GM12875 (cell line): ENCODE measurements around the gene ENOX1.

Source experiments
- H3K4me3 ChIP-seq: one replicate; pipeline ENCODE4 v1.5.1; 2011; ENCODE audit warnings: low read depth, low read length, control low read depth
- TF ChIP-seq, protein P1 (sequence below): IDR thresholded peaks from 2 replicates; pipeline ENCODE4 v1.5.1; 2011; ENCODE audit warnings: low read depth, mild to moderate bottlenecking, control low read depth, inconsistent platforms, low read length, moderate library complexity, borderline replicate concordance; ENCODE audit not compliant: insufficient read depth

Gene ENOX1

DNA sequence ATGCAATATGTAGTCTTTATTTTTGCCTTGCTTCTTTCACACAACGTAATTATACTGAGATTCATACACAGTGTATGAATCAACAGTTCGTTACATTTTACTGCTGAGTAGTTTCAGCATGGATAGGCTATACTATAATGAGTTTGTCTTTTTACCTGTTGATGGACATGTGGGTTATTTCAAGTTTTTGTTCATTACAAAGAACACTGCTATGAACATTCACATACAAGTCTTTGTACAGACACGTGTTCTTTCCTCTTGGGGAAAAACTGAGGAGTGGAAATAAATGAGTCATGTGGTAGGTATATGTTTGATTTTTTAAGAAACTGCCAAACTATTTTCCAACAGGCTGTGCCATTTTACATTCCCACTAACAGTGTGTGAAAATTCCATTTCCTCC lies 35.1 kb downstream of the ENOX1 start:
- TF ChIP-seq, protein P1, sequence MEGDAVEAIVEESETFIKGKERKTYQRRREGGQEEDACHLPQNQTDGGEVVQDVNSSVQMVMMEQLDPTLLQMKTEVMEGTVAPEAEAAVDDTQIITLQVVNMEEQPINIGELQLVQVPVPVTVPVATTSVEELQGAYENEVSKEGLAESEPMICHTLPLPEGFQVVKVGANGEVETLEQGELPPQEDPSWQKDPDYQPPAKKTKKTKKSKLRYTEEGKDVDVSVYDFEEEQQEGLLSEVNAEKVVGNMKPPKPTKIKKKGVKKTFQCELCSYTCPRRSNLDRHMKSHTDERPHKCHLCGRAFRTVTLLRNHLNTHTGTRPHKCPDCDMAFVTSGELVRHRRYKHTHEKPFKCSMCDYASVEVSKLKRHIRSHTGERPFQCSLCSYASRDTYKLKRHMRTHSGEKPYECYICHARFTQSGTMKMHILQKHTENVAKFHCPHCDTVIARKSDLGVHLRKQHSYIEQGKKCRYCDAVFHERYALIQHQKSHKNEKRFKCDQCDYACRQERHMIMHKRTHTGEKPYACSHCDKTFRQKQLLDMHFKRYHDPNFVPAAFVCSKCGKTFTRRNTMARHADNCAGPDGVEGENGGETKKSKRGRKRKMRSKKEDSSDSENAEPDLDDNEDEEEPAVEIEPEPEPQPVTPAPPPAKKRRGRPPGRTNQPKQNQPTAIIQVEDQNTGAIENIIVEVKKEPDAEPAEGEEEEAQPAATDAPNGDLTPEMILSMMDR, result no peak
- H3K4me3 ChIP-seq, result no peak overlapping the region

DNA sequence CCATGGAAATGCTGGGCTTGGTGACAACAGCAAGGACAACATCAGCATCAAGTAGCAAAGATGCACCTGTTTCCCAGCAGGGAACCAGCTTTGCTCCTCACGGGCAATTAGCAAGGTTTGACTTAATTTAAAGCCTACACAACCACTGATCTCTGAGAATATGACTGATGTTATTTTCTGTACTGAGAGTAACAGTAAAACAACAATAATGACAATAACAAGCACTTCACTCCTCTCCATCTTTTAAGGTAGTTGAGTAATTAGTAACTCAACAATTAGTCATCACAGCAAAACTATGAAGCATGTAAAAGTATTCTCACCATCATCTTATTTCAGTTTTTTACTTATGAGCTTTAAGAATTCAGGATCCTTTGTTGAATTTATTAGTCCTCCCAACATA lies 37.3 kb downstream of the ENOX1 start:
- TF ChIP-seq, protein P1, result no peak

DNA sequence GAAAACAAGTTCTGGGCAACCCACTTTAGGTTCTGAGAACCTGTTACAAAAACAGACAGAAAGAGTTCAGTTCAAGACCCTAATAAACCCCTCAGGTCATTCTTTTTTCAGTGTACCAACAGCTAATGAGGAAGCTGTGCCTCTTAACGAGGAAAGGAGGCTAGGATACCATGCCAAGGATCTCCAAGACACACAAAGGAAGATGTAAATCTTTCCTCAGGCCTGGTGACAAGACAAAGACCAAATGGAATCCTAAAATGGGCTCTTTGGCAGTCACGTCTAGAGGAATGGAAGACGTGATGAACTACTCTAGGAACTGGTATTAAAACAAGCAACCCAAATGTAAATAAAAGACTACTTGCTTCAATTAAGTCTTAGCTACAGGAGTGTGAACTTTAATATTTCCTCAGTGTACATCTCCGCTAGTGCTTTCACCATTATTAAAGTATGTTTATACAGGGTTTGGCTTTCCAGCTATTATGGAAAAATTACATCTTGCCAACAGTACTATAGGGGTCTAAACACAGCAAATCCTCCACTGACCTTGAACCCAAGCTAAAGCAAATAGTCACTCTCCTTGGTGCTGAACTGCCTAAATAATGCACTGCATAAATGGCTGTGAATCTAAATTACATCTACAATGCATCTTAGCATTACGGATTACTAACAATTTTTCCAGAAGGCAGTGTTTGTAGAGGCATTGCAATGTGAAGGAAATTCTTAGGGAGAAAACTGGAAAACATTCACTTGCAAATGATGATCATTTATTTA lies 42.3 kb downstream of the ENOX1 start:
- TF ChIP-seq, protein P1, result no peak
- no peak overlapping the region for H3K4me3 ChIP-seq

More for the DNA sequence above, 37.3 kb downstream of the ENOX1 start:
- H3K4me3 ChIP-seq, result no peak overlapping the region

DNA sequence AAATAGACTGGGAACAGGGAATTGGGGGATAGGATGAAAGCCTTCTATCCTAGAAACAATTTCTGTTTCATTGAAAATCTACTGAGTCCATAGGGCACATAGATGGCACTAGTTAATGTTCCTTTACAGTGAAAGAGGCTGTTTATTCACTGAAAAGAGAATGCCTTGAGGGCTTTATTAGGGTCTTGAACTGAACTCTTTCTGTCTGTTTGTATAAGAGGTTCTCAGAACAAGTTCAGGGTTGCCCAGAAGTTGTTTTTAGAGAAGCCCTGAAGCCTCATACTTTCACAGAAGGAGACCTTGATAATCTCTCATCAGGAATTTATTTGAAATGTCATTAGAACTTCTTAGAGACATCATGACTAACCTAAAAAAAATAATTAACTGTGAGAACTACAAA lies 43.9 kb downstream of the ENOX1 start:
- no peak overlapping the region for H3K4me3 ChIP-seq
- TF ChIP-seq, protein P1, result no peak

DNA sequence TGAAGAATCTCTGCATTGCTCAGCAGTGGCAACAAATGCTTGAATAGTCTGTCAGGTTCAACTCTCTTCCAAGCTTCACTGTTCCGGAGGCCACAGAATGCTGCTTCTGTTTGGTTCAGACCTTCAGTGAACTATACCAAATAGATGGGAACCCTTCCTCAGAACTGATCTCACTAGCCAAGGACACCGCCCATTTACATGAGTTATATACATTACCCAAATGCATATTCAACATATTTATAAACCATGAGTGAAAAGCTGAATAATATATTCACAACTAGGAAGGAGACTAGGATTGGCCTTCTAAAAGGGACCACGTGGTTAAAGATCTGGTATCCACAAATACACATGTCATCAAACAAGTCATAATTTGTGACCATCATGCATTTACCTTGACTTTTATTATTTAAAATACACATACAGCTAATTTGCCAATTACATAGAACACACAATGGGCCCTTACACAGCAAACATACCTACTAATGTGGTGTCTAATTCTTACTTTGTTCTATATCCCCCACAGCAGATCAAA lies 49.3 kb downstream of the ENOX1 start:
- TF ChIP-seq, protein P1, result no peak
- H3K4me3 ChIP-seq, result no peak overlapping the region

DNA sequence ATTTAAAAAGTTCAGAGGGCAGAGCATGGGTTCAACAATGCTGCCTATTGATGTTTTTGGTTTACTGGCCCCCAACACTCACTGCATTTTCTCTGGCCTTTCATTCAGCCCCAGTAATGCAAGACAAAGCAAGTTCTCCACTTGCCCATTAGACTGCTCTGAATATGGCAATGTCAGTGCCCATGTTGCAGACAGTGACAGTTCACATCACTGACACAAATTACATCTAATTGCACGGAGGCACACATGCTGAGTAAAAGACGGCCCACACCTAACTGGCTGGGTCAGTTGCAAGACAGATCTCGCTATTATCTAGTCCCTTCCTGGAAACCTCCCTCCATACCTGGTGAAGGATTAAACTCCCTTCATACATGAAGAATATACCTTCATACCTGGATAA lies 54.0 kb downstream of the ENOX1 start:
- no peak overlapping the region for H3K4me3 ChIP-seq
- TF ChIP-seq, protein P1, result no peak

DNA sequence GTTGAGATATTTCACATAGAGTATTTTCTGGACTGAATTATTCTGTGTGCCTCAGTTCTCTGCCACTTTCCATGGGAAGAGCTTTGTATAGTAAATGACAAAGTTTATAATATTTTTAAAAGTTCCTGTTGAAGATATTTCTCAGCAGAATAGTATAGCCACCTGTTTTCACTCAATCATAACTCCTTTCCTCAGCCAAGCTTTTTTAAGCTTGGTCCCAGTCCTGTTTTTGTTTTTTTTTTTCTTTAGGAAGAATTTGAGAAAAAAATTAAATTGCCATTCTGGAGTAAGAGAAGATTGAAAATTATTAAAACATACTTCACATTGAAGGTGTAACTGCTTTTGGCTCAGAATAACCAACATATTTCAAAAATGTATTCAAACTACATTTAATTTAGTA lies 55.5 kb downstream of the ENOX1 start:
- H3K4me3 ChIP-seq, result no peak overlapping the region
- TF ChIP-seq, protein P1, result no peak
